Measurements from ENCODE around the gene AADAT. TPM values are rescaled to one million over a fixed set of nuclear protein-coding genes. Genes with fewer than 3 reads are reported as not detected.
"Not testable (repeated sequence)": the region's sequence is repeated elsewhere in the genome, so short reads cannot be mapped to it uniquely, and the experiment has no call there.

The AADAT gene
- total and polyA plus RNA-seq, 7 experiments from 2014 or later, result not detected

- peaks cover 0 to 14% (median 8%) of the 10 kb centered on the region in 5 donors for H3K27me3 Mint-ChIP-seq
- ATAC-seq, result no peak
These were observed 36.8 kb downstream of the AADAT start for GRCh38 chr4:170052919-170053318.

GRCh38 chr4:170051402-170051801 lies 38.4 kb downstream of the AADAT start:
- no peaks in the 10 kb centered on the region for H3K36me3 ChIP-seq (ENCODE audit: control insufficient read depth in 2 of 3, insufficient read depth in 3 of 3, low read length in 3 of 3)
- DNase-seq (no peak), ATAC-seq (no peak)
- POLR2A ChIA-PET, result no interaction called here
- no peak overlapping the region for H3K27ac Mint-ChIP-seq
- H3K27me3 Mint-ChIP-seq, result peaks cover 0 to 14% (median 4%) of the 10 kb centered on the region in 5 donors
- no peaks in the 10 kb centered on the region for H3K9me3 ChIP-seq (ENCODE audit: control insufficient read depth in 2 of 3, low read length in 3 of 3)
- H3K9me3 Mint-ChIP-seq, result no peaks in the 10 kb centered on the region
- H3K4me3 Mint-ChIP-seq, result no peak overlapping the region
- no peaks in the 10 kb centered on the region for H3K4me1 ChIP-seq (ENCODE audit: control insufficient read depth in 2 of 2, insufficient read depth in 2 of 2, low read length in 2 of 2)
- no peaks in the 10 kb centered on the region for H3K4me1 Mint-ChIP-seq
- H3K27ac ChIP-seq (ENCODE audit: low read depth, low read length), result no peak overlapping the region
- intact Hi-C loops (cut with micrococcal nuclease), result no loop called here
- no peaks in the 10 kb centered on the region for H3K36me3 Mint-ChIP-seq
- H3K27me3 ChIP-seq (ENCODE audit: control insufficient read depth in 2 of 2, insufficient read depth in 2 of 2, low read length in 2 of 2), result no peaks in the 10 kb centered on the region
- no peak overlapping the region for H3K4me3 ChIP-seq (ENCODE audit: low read length)
- CTCF ChIA-PET, result interaction anchor here (1.6 kb wide), 1 partner anchor 241 kb away, joined by 7 read pairs; no protein-coding TSS in a partner anchor

More at GRCh38 chr4:170052919-170053318, 36.8 kb downstream of the AADAT start:
- Histone ChIP-seq H3K27me3 (ENCODE audit: control insufficient read depth in 2 of 2, insufficient read depth in 2 of 2, low read length in 2 of 2) (no peaks in the 10 kb centered on the region), H3K27ac (ENCODE audit: low read depth, low read length) (no peak overlapping the region), H3K4me3 (ENCODE audit: low read length) (no peak overlapping the region), H3K9me3 (ENCODE audit: control insufficient read depth in 2 of 3, low read length in 3 of 3) (no peaks in the 10 kb centered on the region), H3K36me3 (ENCODE audit: control insufficient read depth in 2 of 3, insufficient read depth in 3 of 3, low read length in 3 of 3) (no peaks in the 10 kb centered on the region), H3K4me1 (ENCODE audit: control insufficient read depth in 2 of 2, insufficient read depth in 2 of 2, low read length in 2 of 2) (no peaks in the 10 kb centered on the region)
- ChIA-PET CTCF (interaction anchor here (1.6 kb wide), 1 partner anchor 243 kb away, joined by 7 read pairs; no protein-coding TSS in a partner anchor), POLR2A (no interaction called here)
- Mint-ChIP-seq H3K36me3 (no peaks in the 10 kb centered on the region), H3K4me1 (no peaks in the 10 kb centered on the region), H3K9me3 (no peaks in the 10 kb centered on the region), H3K27ac (no peak overlapping the region), H3K4me3 (no peak overlapping the region)
- no peak for DNase-seq
- intact Hi-C loops (cut with micrococcal nuclease), result no loop called here

GRCh38 chr4:170049766-170050165 lies 40.0 kb downstream of the AADAT start:
- Histone ChIP-seq H3K36me3 (ENCODE audit: control insufficient read depth in 2 of 3, insufficient read depth in 3 of 3, low read length in 3 of 3) (no peaks in the 10 kb centered on the region), H3K27me3 (ENCODE audit: control insufficient read depth in 2 of 2, insufficient read depth in 2 of 2, low read length in 2 of 2) (no peaks in the 10 kb centered on the region), H3K4me3 (ENCODE audit: low read length) (no peak overlapping the region), H3K4me1 (ENCODE audit: control insufficient read depth in 2 of 2, insufficient read depth in 2 of 2, low read length in 2 of 2) (no peaks in the 10 kb centered on the region), H3K27ac (ENCODE audit: low read depth, low read length) (no peak overlapping the region), H3K9me3 (ENCODE audit: control insufficient read depth in 2 of 3, low read length in 3 of 3) (no peaks in the 10 kb centered on the region)
- no peaks in the 10 kb centered on the region for H3K36me3 Mint-ChIP-seq
- no peak overlapping the region for H3K27ac Mint-ChIP-seq
- POLR2A ChIA-PET, result no interaction called here
- H3K4me1 Mint-ChIP-seq, result no peaks in the 10 kb centered on the region
- intact Hi-C loops (cut with micrococcal nuclease), result loop anchor here in 1 of 2 donors (2.0 to 10.0 kb wide), 2 partner anchors 23 to 1865 kb away; partner anchors contain the start of gene MFAP3L
- H3K9me3 Mint-ChIP-seq, result no peaks in the 10 kb centered on the region
- no peak overlapping the region for H3K4me3 Mint-ChIP-seq
- peaks cover 0 to 8% (median 4%) of the 10 kb centered on the region in 5 donors for H3K27me3 Mint-ChIP-seq
- DNase-seq (no peak), ATAC-seq (no peak)
- CTCF ChIA-PET, result interaction anchor here (1.0 to 1.6 kb wide), 2 partner anchors 239 to 437 kb away, joined by 4 to 6 read pairs; no protein-coding TSS in a partner anchor

GRCh38 chr4:170047771-170048354 lies 41.9 kb downstream of the AADAT start:
- Mint-ChIP-seq H3K4me1 (no peaks in the 10 kb centered on the region), H3K4me3 (no peak overlapping the region), H3K36me3 (no peaks in the 10 kb centered on the region), H3K27me3 (peaks cover 0 to 3% (median 0%) of the 10 kb centered on the region in 5 donors), H3K27ac (peak overlapping the region in 1 of 9 donors; percentile 77), H3K9me3 (no peaks in the 10 kb centered on the region)
- CTCF ChIA-PET, result interaction anchor here (0.7 to 2.4 kb wide), 5 partner anchors 23 to 1697 kb away, joined by 3 to 34 read pairs (median 5); no protein-coding TSS in a partner anchor
- H3K4me3 ChIP-seq (ENCODE audit: low read length), result no peak overlapping the region
- H3K9me3 ChIP-seq (ENCODE audit: control insufficient read depth in 2 of 3, low read length in 3 of 3), result no peaks in the 10 kb centered on the region
- ATAC-seq (peak; percentile 48), DNase-seq (peak; percentile 10 to 68 (median 51))
- POLR2A ChIA-PET, result no interaction called here
- no peaks in the 10 kb centered on the region for H3K4me1 ChIP-seq (ENCODE audit: control insufficient read depth in 2 of 2, insufficient read depth in 2 of 2, low read length in 2 of 2)
- H3K27me3 ChIP-seq (ENCODE audit: control insufficient read depth in 2 of 2, insufficient read depth in 2 of 2, low read length in 2 of 2), result no peaks in the 10 kb centered on the region
- intact Hi-C loops (cut with micrococcal nuclease), result loop anchor here (1.0 to 10.0 kb wide), 6 partner anchors 21 to 1863 kb away; partner anchors contain the start of genes MFAP3L (in 1 of the 2) and NEK1 (in 1 of the 2)
- no peak overlapping the region for H3K27ac ChIP-seq (ENCODE audit: low read depth, low read length)
- no peaks in the 10 kb centered on the region for H3K36me3 ChIP-seq (ENCODE audit: control insufficient read depth in 2 of 3, insufficient read depth in 3 of 3, low read length in 3 of 3)

GRCh38 chr4:170046156-170046555 lies 43.6 kb downstream of the AADAT start:
- H3K4me3 Mint-ChIP-seq; H3K36me3 ChIP-seq (ENCODE audit: control insufficient read depth in 2 of 3, insufficient read depth in 3 of 3, low read length in 3 of 3); H3K9me3 Mint-ChIP-seq; H3K4me1 ChIP-seq (ENCODE audit: control insufficient read depth in 2 of 2, insufficient read depth in 2 of 2, low read length in 2 of 2); H3K4me3 ChIP-seq (ENCODE audit: low read length); H3K27me3 Mint-ChIP-seq; POLR2A ChIA-PET; H3K36me3 Mint-ChIP-seq; ATAC-seq; H3K27ac Mint-ChIP-seq; DNase-seq; CTCF ChIA-PET; H3K27ac ChIP-seq (ENCODE audit: low read depth, low read length); H3K27me3 ChIP-seq (ENCODE audit: control insufficient read depth in 2 of 2, insufficient read depth in 2 of 2, low read length in 2 of 2); H3K4me1 Mint-ChIP-seq; H3K9me3 ChIP-seq (ENCODE audit: control insufficient read depth in 2 of 3, low read length in 3 of 3): not testable (repeated sequence)
- intact Hi-C loops (cut with micrococcal nuclease), result loop anchor here in 1 of 2 donors (10.0 kb wide), 1 partner anchor 1861 kb away; no protein-coding TSS in a partner anchor

GRCh38 chr4:170040031-170040680 lies 49.6 kb downstream of the AADAT start:
- H3K4me3 ChIP-seq (ENCODE audit: low read length), result no peak overlapping the region
- no peaks in the 10 kb centered on the region for H3K27me3 ChIP-seq (ENCODE audit: control insufficient read depth in 2 of 2, insufficient read depth in 2 of 2, low read length in 2 of 2)
- H3K36me3 ChIP-seq (ENCODE audit: control insufficient read depth in 2 of 3, insufficient read depth in 3 of 3, low read length in 3 of 3), result no peaks in the 10 kb centered on the region
- H3K27me3 Mint-ChIP-seq, result peaks cover 0 to 2% (median 0%) of the 10 kb centered on the region in 5 donors
- no peaks in the 10 kb centered on the region for H3K4me1 Mint-ChIP-seq
- CTCF ChIA-PET, result interaction anchor here (0.9 kb wide), 1 partner anchor 228 kb away, joined by 3 read pairs; no protein-coding TSS in a partner anchor
- H3K27ac ChIP-seq (ENCODE audit: low read depth, low read length), result no peak overlapping the region
- no peak for ATAC-seq
- no peaks in the 10 kb centered on the region for H3K4me1 ChIP-seq (ENCODE audit: control insufficient read depth in 2 of 2, insufficient read depth in 2 of 2, low read length in 2 of 2)
- H3K9me3 Mint-ChIP-seq, result no peaks in the 10 kb centered on the region
- POLR2A ChIA-PET, result no interaction called here
- no peaks in the 10 kb centered on the region for H3K36me3 Mint-ChIP-seq
- H3K27ac Mint-ChIP-seq, result no peak overlapping the region
- DNase-seq, result no peak
- no peaks in the 10 kb centered on the region for H3K9me3 ChIP-seq (ENCODE audit: control insufficient read depth in 2 of 3, low read length in 3 of 3)
- intact Hi-C loops (cut with micrococcal nuclease), result loop anchor here in 1 of 2 donors (10.0 kb wide), 1 partner anchor 1855 kb away; no protein-coding TSS in a partner anchor
- no peak overlapping the region for H3K4me3 Mint-ChIP-seq
